H1 (cell line): Measurements from ENCODE around the gene SLC1A7. TPM values are rescaled to one million over a fixed set of nuclear protein-coding genes. Genes with fewer than 3 reads are reported as not detected.

ENCODE experiments used
- CTCF ChIA-PET: fragments of 300-600 bp; sonication (Branson Sonifier 250); formaldehyde crosslinking; loops from one replicate; lab custom pipeline; 2021; ENCODE audit not compliant: partially characterized antibody; lab: Charles Lee
- POLR2A ChIA-PET: fragments of 300-600 bp; sonication (Branson Sonifier 250); formaldehyde crosslinking; loops from one replicate; lab custom pipeline; 2021; ENCODE audit warnings: inconsistent platforms; ENCODE audit not compliant: partially characterized antibody; lab: Charles Lee
- DNase-seq, 2 experiments: peaks; one replicate each; pipeline versions ENCODE4 v3.0.0 to v3.0.0-alpha.2; 2010 to 2022; ENCODE audit warnings: low spot score in 2 of 2, low read depth in 1 of 2, mixed read lengths in 1 of 2
- FAIRE-seq: peaks from 2 replicates; lab custom pipeline; 2011; peaks lifted over from hg19 to GRCh38; lab: Jason Lieb, UNC
- H2AFZ ChIP-seq: 2 replicates; pipeline ENCODE4 v1.8.1; 2012; ENCODE audit warnings: low read length, inconsistent platforms
- H2AK5ac ChIP-seq: 2 replicates; pipeline ENCODE4 v1.6.1; 2013; ENCODE audit warnings: low read depth, low read length
- H2BK120ac ChIP-seq: replicated peaks from 2 replicates; pipeline ENCODE3; 2013; ENCODE audit warnings: low read depth, low read length, inconsistent platforms
- H2BK12ac ChIP-seq: 2 replicates; pipeline ENCODE4 v1.6.1; 2013; ENCODE audit warnings: low read depth, low read length
- H2BK15ac ChIP-seq: 2 replicates; pipeline ENCODE4 v1.6.1; 2013; ENCODE audit warnings: low read length
- H2BK20ac ChIP-seq: 2 replicates; pipeline ENCODE4 v1.6.1; 2013; ENCODE audit warnings: low read length
- H2BK5ac ChIP-seq: 2 replicates; pipeline ENCODE4 v1.6.1; 2013; ENCODE audit warnings: low read depth, low read length
- H3K14ac ChIP-seq: 2 replicates; pipeline ENCODE4 v1.6.1; 2013; ENCODE audit warnings: inconsistent platforms; ENCODE audit not compliant: insufficient read length
- H3K18ac ChIP-seq: 2 replicates; pipeline ENCODE4 v1.6.1; 2013; ENCODE audit warnings: low read length; ENCODE audit errors: extremely low read depth
- H3K23ac ChIP-seq: 2 replicates; pipeline ENCODE4 v1.6.1; 2013; ENCODE audit warnings: inconsistent platforms; ENCODE audit not compliant: insufficient read length
- H3K23me2 ChIP-seq: 2 replicates; pipeline ENCODE4 v1.6.1; 2013; ENCODE audit warnings: low read depth, low read length
- H3K27ac ChIP-seq: 2 replicates; pipeline ENCODE4 v1.6.1; 2011; ENCODE audit warnings: low read depth, low read length, inconsistent platforms
- H3K27me3 ChIP-seq, 4 experiments: replicated peaks in 1 of 4; 1 replicate in 1 of 4; 2 replicates in 3 of 4; pipeline versions ENCODE4 v1.6.1 to v1.8.1; 2011 to 2013; ENCODE audit warnings: low read length in 3 of 4, mild to moderate bottlenecking in 3 of 4, inconsistent platforms in 2 of 4, mixed read lengths in 2 of 4, moderate library complexity in 1 of 4; ENCODE audit not compliant: control insufficient read depth in 3 of 4, insufficient read depth in 3 of 4; ENCODE audit errors: extremely low read depth in 1 of 4
- H3K36me3 ChIP-seq, 4 experiments: 2 replicates each; pipeline versions ENCODE4 v1.6.1 to v1.8.1; 2011 to 2013; ENCODE audit warnings: mild to moderate bottlenecking in 4 of 4, low read length in 3 of 4, moderate library complexity in 2 of 4, control low read depth in 1 of 4, inconsistent platforms in 1 of 4; ENCODE audit not compliant: insufficient read depth in 4 of 4, control insufficient read depth in 2 of 4
- H3K4ac ChIP-seq: replicated peaks from 2 replicates; pipeline ENCODE3; 2013; ENCODE audit warnings: low read length, low read depth, mixed read lengths, inconsistent platforms; ENCODE audit not compliant: insufficient read length
- H3K4me1 ChIP-seq, 4 experiments: replicated peaks in 1 of 4; 1 replicate in 1 of 4; 2 replicates in 3 of 4; pipeline versions ENCODE4 v1.6.1 to v1.8.1; 2011 to 2013; ENCODE audit warnings: low read length in 3 of 4, inconsistent platforms in 2 of 4, mixed read lengths in 1 of 4; ENCODE audit not compliant: insufficient read depth in 4 of 4, control insufficient read depth in 3 of 4
- H3K4me2 ChIP-seq, 2 experiments: 2 replicates each; pipeline versions ENCODE4 v1.6.1 to v1.8.1; 2011 to 2013; ENCODE audit warnings: low read depth in 2 of 2, low read length in 2 of 2, control low read depth in 1 of 2, inconsistent platforms in 1 of 2, mild to moderate bottlenecking in 1 of 2; ENCODE audit not compliant: insufficient read depth in 1 of 2
- H3K4me3 ChIP-seq, 4 experiments: fragments of 200-600, 300-600 bp in 1 of 4; sonication (generic), shearing (Covaris generic), sonication (Bioruptor Twin) in 1 of 4; 2 replicates each; pipeline versions ENCODE4 v1.5.1 to v1.8.1; 2011 to 2016; ENCODE audit warnings: low read length in 4 of 4, low read depth in 3 of 4, control low read depth in 2 of 4, inconsistent platforms in 2 of 4, mild to moderate bottlenecking in 2 of 4, mixed read lengths in 1 of 4, moderate library complexity in 1 of 4; ENCODE audit not compliant: insufficient read depth in 2 of 4; ENCODE audit errors: extremely low read depth in 1 of 4
- H3K56ac ChIP-seq: replicated peaks from 2 replicates; pipeline ENCODE3; 2013; ENCODE audit warnings: low read depth, mild to moderate bottlenecking, mixed read lengths, low read length, inconsistent platforms; ENCODE audit not compliant: insufficient read length
- H3K79me1 ChIP-seq: 2 replicates; pipeline ENCODE4 v1.6.1; 2013; ENCODE audit warnings: low read depth, low read length, control low read depth
- H3K79me2 ChIP-seq, 2 experiments: 2 replicates each; pipeline versions ENCODE4 v1.6.1 to v1.8.1; 2012 to 2013; ENCODE audit warnings: low read length in 2 of 2, mild to moderate bottlenecking in 2 of 2, inconsistent platforms in 1 of 2; ENCODE audit not compliant: insufficient read depth in 2 of 2, control insufficient read depth in 1 of 2
- H3K9ac ChIP-seq, 4 experiments: replicated peaks in 1 of 4; 1 replicate in 1 of 4; 2 replicates in 3 of 4; pipeline versions ENCODE4 v1.6.1 to v1.8.1; 2011 to 2013; ENCODE audit warnings: low read depth in 3 of 4, low read length in 3 of 4, control low read depth in 2 of 4, mild to moderate bottlenecking in 2 of 4, moderate library complexity in 2 of 4, inconsistent platforms in 1 of 4; ENCODE audit errors: extremely low read depth in 1 of 4
- H3K9me3 ChIP-seq, 2 experiments: 2 replicates each; pipeline versions ENCODE4 v1.6.1 to v1.8.1; 2012 to 2013; ENCODE audit warnings: mild to moderate bottlenecking in 2 of 2, moderate library complexity in 2 of 2, control low read depth in 1 of 2, inconsistent platforms in 1 of 2, low read depth in 1 of 2, low read length in 1 of 2, mixed read lengths in 1 of 2; ENCODE audit not compliant: insufficient read depth in 2 of 2
- H4K20me1 ChIP-seq, 2 experiments: replicated peaks in 1 of 2; 2 replicates each; pipeline versions ENCODE3 to v1.8.1; 2011 to 2013; ENCODE audit warnings: inconsistent platforms in 2 of 2, low read length in 2 of 2, mild to moderate bottlenecking in 1 of 2; ENCODE audit not compliant: insufficient read depth in 2 of 2, control insufficient read depth in 1 of 2
- H4K5ac ChIP-seq: 2 replicates; pipeline ENCODE4 v1.6.1; 2013; ENCODE audit warnings: low read length, low read depth, mixed read lengths, inconsistent platforms; ENCODE audit not compliant: insufficient read length
- H4K8ac ChIP-seq: 2 replicates; pipeline ENCODE4 v1.8.0; 2013; ENCODE audit warnings: mild to moderate bottlenecking, moderate library complexity, low read length, inconsistent platforms; ENCODE audit not compliant: insufficient read depth; ENCODE audit errors: extremely low read depth
- H4K91ac ChIP-seq: replicated peaks from 2 replicates; pipeline ENCODE3; 2013; ENCODE audit warnings: low read length, mixed read lengths, inconsistent platforms; ENCODE audit not compliant: insufficient read length
- CBX5 ChIP-seq: fragments of 300-800, 300-1000 bp; sonication (generic); IDR thresholded peaks from 2 replicates; pipeline ENCODE4 v1.7.1; 2016; ENCODE audit warnings: antibody characterized with exemption, low read length, low read depth
- CHD2 ChIP-seq: IDR thresholded peaks from 2 replicates; pipeline ENCODE4 v1.6.1; 2012; ENCODE audit warnings: low read length, improper control_type of control experiment
- FOSL1 ChIP-seq: IDR thresholded peaks from 2 replicates; pipeline ENCODE4 v1.6.1; 2011; ENCODE audit warnings: mild to moderate bottlenecking, low read depth, low read length, moderate library complexity; ENCODE audit not compliant: insufficient read depth
- HDAC6 ChIP-seq: IDR thresholded peaks from one replicate; pipeline ENCODE4 v1.7.1; 2012; ENCODE audit warnings: low read depth, mild to moderate bottlenecking, inconsistent platforms, low read length, moderate library complexity
- RAD21 ChIP-seq, 2 experiments: IDR thresholded peaks in 1 of 2; conservative IDR thresholded peaks in 1 of 2; 2 replicates each; pipeline ENCODE4 v1.6.1; 2011; ENCODE audit warnings: low read depth in 2 of 2, low read length in 2 of 2, improper control_type of control experiment in 1 of 2, inconsistent platforms in 1 of 2, mild to moderate bottlenecking in 1 of 2, moderate library complexity in 1 of 2
- RFX5 ChIP-seq: IDR thresholded peaks from 2 replicates; pipeline ENCODE4 v1.6.1; 2011; ENCODE audit warnings: low read depth, low read length, improper control_type of control experiment, borderline replicate concordance
- SP1 ChIP-seq: IDR thresholded peaks from 2 replicates; pipeline ENCODE4 v1.6.1; 2011; ENCODE audit warnings: low read depth, low read length
- SRF ChIP-seq: IDR thresholded peaks from 2 replicates; pipeline ENCODE4 v1.6.1; 2011; ENCODE audit warnings: mild to moderate bottlenecking, low read depth, low read length, moderate library complexity
- TBP ChIP-seq: IDR thresholded peaks from 2 replicates; pipeline ENCODE4 v1.6.1; 2011; ENCODE audit warnings: low read depth, low read length, improper control_type of control experiment
- YY1 ChIP-seq: IDR thresholded peaks from 2 replicates; pipeline ENCODE4 v1.6.1; 2011; ENCODE audit warnings: low read depth, mild to moderate bottlenecking, low read length
- WGBS, 2 experiments: shearing (Covaris generic) in 1 of 2; methylation state at CpG; one replicate each; pipeline versions ENCODE4 v1.1.6 to v1.1.7; 2013 to 2015; ENCODE audit warnings: low lambda C conversion rate in 2 of 2, mixed read lengths in 2 of 2, inconsistent platforms in 1 of 2, low coverage in 1 of 2, missing lambda C conversion rate in 1 of 2; ENCODE audit not compliant: insufficient replicate concordance in 2 of 2, insufficient coverage in 1 of 2, insufficient read length in 1 of 2; ENCODE audit errors: extremely low coverage in 1 of 2, missing lambda C conversion rate in 1 of 2; 5-methylcytosine and 5-hydroxymethylcytosine counted together
- polyA plus RNA-seq, 7 experiments: library from polyadenylated mRNA; depleted of rRNA in 3 of 7; stranded (reverse) in 5 of 7; unstranded in 2 of 7; fragments of >200 nt in 5 of 7; fragments of 200-250 nt in 2 of 7; gene quantifications; 1 replicate in 5 of 7; 2 replicates in 1 of 7; 4 replicates in 1 of 7; pipeline versions ENCODE4 v1.2.1 to v1.2.3, GENCODE V29; 2011 to 2013; ENCODE audit warnings: missing spikeins in 2 of 7, mixed read lengths in 2 of 7
- total RNA-seq: library from RNA; stranded (reverse); fragmentation: NEBNext Ultra II Directional; extraction: Animal tissue kit (Norgen Biotek cat#: 25700); gene quantifications from 2 replicates; pipeline ENCODE4 v1.2.1, GENCODE V29; 2021
- TF ChIP-seq, protein P1 (sequence below): IDR thresholded peaks from 2 replicates; pipeline ENCODE4 v1.6.1; 2011; ENCODE audit warnings: low read length, improper control_type of control experiment

The SLC1A7 gene
- total and polyA plus RNA-seq, 2 of the 8 experiments (the other 6 are each of a cell fraction or from before 2014, with no cell fraction given), result not detected

- Histone ChIP-seq H3K18ac (no peak overlapping the region), H3K79me1 (no peaks in the 10 kb centered on the region), H2AFZ (no peak overlapping the region), H3K4me2 (no peak overlapping the region), H2BK5ac (no peak overlapping the region), H3K23ac (no peak overlapping the region), H3K14ac (no peak overlapping the region), H2AK5ac (no peak overlapping the region), H2BK15ac (no peak overlapping the region), H3K4me1 (peaks cover 0 to under 1% (median 0%) of the 10 kb centered on the region in 4 experiments; a peak in 2 of 7 replicates), H3K36me3 (no peaks in the 10 kb centered on the region), H3K27me3 (no peaks in the 10 kb centered on the region), H4K91ac (no peak overlapping the region), H4K8ac (no peak overlapping the region), H3K9ac (no peak overlapping the region), H2BK12ac (no peak overlapping the region), H3K56ac (no peak overlapping the region), H3K4me3 (no peak overlapping the region), H3K79me2 (no peaks in the 10 kb centered on the region), H3K4ac (no peak overlapping the region), H2BK20ac (no peak overlapping the region), H3K9me3 (no peaks in the 10 kb centered on the region), H3K27ac (no peak overlapping the region), H3K23me2 (peaks cover 2% of the 10 kb centered on the region; the same call in 1 of the 2 replicates), H2BK120ac (no peak overlapping the region), H4K20me1 (no peaks in the 10 kb centered on the region), H4K5ac (no peak overlapping the region)
- ChIA-PET POLR2A (interaction anchor here (1.2 to 1.5 kb wide), 2 partner anchors 16 kb away, joined by 3 to 5 read pairs; no protein-coding TSS in a partner anchor), CTCF (interaction anchor here (2.4 to 5.9 kb wide), 2 partner anchors 11 to 105 kb away, joined by 11 to 23 read pairs; no protein-coding TSS in a partner anchor)
- TF ChIP-seq SP1, result no peak
- TF ChIP-seq YY1, result no peak
- no peak for TF ChIP-seq FOSL1
- no peak for TF ChIP-seq RAD21 (IDR thresholded peaks at IDR 0.05 in 1 of 2, conservative IDR thresholded peaks at IDR 0.05 in 1 of 2; ENCODE audit: low read depth in 2 of 2, low read length in 2 of 2)
- no peak for TF ChIP-seq RFX5
- TF ChIP-seq HDAC6, result no peak
- no peak for TF ChIP-seq TBP
- no peak for TF ChIP-seq CHD2
- no peak for TF ChIP-seq SRF
- TF ChIP-seq, protein P1, sequence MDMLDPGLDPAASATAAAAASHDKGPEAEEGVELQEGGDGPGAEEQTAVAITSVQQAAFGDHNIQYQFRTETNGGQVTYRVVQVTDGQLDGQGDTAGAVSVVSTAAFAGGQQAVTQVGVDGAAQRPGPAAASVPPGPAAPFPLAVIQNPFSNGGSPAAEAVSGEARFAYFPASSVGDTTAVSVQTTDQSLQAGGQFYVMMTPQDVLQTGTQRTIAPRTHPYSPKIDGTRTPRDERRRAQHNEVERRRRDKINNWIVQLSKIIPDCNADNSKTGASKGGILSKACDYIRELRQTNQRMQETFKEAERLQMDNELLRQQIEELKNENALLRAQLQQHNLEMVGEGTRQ, result no peak
- TF ChIP-seq CBX5, result no peak
- FAIRE-seq (no peak), DNase-seq (no peak)
- WGBS, 2 experiments, result 92% methylated on average over 9 of the region's 9 CpGs; no CpG with 5 or more reads in 1 of the 2 experiments
These were observed 66.3 kb downstream of the SLC1A7 start for GRCh38 chr1:53076165-53076564.
